ENCODE data around the gene HIP1R.

The HIP1R gene

DNA sequence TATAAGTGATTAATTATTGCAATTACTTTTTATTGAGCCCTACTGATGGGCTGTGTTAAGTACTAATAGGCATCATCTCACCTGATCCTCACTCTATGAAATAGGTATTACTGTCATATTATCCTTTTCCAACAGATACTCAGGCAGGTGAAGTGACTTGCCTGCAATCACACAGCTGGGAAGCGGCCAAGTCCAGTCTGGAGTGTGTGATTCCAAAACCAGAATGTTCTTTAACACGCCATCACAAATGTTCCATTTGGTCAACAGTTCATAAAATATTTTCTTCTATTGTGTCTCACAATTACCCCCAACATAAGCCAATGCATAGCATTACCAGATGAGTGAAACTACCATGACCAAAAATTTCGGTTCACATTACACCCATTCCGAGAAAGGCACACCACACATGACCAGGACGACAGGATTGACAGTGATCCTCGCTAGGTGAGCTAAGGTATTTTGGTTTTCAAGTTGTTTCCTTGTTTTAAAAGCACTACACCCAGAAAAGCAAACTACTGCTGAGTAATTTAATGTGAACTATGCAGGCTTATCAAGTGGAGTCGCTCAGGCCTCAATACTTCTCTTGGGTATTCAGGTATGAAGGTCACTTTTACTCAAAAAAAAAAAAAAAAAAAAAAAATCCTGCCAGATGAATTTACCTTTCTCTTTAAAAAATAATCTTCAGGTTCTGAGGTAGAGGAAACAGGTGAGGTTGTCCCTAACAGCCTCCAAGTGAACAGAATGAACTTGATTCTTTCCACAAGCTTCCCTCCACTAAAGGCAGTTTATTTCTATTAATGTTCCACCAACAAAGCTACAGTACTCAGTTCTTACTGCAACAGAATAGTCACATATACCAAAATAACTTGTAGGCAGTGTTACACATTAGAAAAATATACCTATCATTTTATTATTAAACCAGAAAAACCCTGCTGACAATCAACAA lies 58.2 kb downstream of the HIP1R start:
- peak overlapping the region; percentile 84 for H3K4me2 ChIP-seq (ENCODE audit: insufficient read depth, low read length)
- no peak overlapping the region for H3K4me3 ChIP-seq (ENCODE audit: low read depth in 1 of 2, low read length in 2 of 2)
- H3K4me1 ChIP-seq (ENCODE audit: insufficient read depth, low read length): peaks cover 93% of the 10 kb centered on the region
- peaks cover 21% of the 10 kb centered on the region for H4K20me1 ChIP-seq (ENCODE audit: insufficient read depth, low read length)
- H3K27me3 ChIP-seq (ENCODE audit: insufficient read depth, low read length, poor library complexity): no peaks in the 10 kb centered on the region
- H2AFZ ChIP-seq (ENCODE audit: low read depth, low read length): no peak overlapping the region
- H3K27ac ChIP-seq (ENCODE audit: low read length): no peak overlapping the region
- TF ChIP-seq EZH2 (IDR thresholded peaks at IDR 0.05; ENCODE audit: borderline replicate concordance, low read depth, low read length, severe bottlenecking): no peak
- TF ChIP-seq, protein P1, sequence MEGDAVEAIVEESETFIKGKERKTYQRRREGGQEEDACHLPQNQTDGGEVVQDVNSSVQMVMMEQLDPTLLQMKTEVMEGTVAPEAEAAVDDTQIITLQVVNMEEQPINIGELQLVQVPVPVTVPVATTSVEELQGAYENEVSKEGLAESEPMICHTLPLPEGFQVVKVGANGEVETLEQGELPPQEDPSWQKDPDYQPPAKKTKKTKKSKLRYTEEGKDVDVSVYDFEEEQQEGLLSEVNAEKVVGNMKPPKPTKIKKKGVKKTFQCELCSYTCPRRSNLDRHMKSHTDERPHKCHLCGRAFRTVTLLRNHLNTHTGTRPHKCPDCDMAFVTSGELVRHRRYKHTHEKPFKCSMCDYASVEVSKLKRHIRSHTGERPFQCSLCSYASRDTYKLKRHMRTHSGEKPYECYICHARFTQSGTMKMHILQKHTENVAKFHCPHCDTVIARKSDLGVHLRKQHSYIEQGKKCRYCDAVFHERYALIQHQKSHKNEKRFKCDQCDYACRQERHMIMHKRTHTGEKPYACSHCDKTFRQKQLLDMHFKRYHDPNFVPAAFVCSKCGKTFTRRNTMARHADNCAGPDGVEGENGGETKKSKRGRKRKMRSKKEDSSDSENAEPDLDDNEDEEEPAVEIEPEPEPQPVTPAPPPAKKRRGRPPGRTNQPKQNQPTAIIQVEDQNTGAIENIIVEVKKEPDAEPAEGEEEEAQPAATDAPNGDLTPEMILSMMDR (IDR thresholded peaks at IDR 0.05; ENCODE audit: borderline replicate concordance, extremely low read depth, low read length, poor library complexity, severe bottlenecking): no peak
- ATAC-seq (ENCODE audit: insufficient read depth, low read depth) (no peak), DNase-seq (no peak)
- H3K9me3 ChIP-seq (ENCODE audit: insufficient read depth, low read length, severe bottlenecking): no peaks in the 10 kb centered on the region
- peaks cover 5% of the 10 kb centered on the region; the same call in 1 of the 2 replicates for H3K36me3 ChIP-seq (ENCODE audit: insufficient read depth, low read length)
- peaks cover 81% of the 10 kb centered on the region for H3K79me2 ChIP-seq (ENCODE audit: insufficient read depth, low read length)
- H3K9ac ChIP-seq (ENCODE audit: low read depth, low read length): no peak overlapping the region

DNA sequence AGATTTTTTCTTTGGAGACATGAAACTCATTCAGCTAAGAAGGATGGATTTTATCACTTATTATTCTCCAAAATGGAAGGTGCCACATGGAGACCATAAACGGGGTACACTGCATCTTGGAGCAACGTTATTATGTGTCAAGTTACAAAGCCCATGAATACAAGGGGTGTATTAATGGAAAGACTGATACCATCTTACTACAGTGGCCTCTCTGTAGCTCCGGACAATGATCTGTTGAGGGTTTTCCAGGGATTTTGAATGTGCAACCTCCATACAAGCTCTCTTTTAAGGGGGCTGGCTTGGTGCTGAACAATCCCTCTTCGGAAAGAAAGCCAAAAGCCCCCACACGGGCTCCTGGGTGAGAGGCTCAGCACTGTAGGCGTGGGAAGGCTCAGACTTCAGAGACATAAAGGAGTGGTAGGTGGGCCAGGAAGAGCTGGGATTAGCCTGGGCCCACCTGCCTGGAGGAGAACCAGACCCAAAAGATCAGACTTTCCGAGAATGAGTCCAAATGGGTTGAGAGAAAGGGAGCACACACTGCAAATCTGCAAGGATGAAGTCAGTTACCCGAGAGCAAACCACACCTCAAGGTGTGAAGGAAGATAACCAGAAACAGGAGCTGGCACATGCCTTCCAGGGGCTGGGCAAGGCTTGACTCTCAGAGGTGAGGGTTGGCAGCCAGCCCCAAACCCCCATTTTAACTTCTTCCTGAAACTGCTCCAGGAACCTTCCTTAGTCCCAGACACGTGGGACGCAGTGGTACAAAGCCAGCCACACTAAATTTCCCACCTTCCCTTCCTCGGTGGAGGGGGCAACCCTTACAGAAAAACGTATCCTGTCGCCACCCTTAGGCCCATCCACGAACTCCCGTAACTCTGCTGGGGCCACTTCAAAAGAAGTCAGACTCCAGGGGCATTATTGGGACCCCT lies 59.2 kb downstream of the HIP1R start:
- no peak overlapping the region for H2AFZ ChIP-seq (ENCODE audit: low read depth, low read length)
- no peak for DNase-seq
- ATAC-seq (ENCODE audit: insufficient read depth, low read depth): no peak; the same call in 2 of the 3 replicates
- peak overlapping the region; percentile 66; the same call in 1 of the 2 replicates for H3K27ac ChIP-seq (ENCODE audit: low read length)
- no peaks in the 10 kb centered on the region for H3K27me3 ChIP-seq (ENCODE audit: insufficient read depth, low read length, poor library complexity)
- H3K36me3 ChIP-seq (ENCODE audit: insufficient read depth, low read length): peaks cover 5% of the 10 kb centered on the region; the same call in 1 of the 2 replicates
- TF ChIP-seq, protein P1 (IDR thresholded peaks at IDR 0.05; ENCODE audit: borderline replicate concordance, extremely low read depth, low read length, poor library complexity, severe bottlenecking): no peak
- no peak for TF ChIP-seq EZH2 (IDR thresholded peaks at IDR 0.05; ENCODE audit: borderline replicate concordance, low read depth, low read length, severe bottlenecking)
- H3K79me2 ChIP-seq (ENCODE audit: insufficient read depth, low read length): peaks cover 72% of the 10 kb centered on the region
- H3K9me3 ChIP-seq (ENCODE audit: insufficient read depth, low read length, severe bottlenecking): no peaks in the 10 kb centered on the region
- H3K9ac ChIP-seq (ENCODE audit: low read depth, low read length): peak overlapping the region; percentile 83
- H3K4me3 ChIP-seq (ENCODE audit: low read depth in 1 of 2, low read length in 2 of 2): peak overlapping the region; percentile 88 to 89; a peak in 3 of 4 replicates
- H3K4me2 ChIP-seq (ENCODE audit: insufficient read depth, low read length): peak overlapping the region; percentile 84
- H4K20me1 ChIP-seq (ENCODE audit: insufficient read depth, low read length): peaks cover 15% of the 10 kb centered on the region; the same call in 1 of the 2 replicates
- peaks cover 93% of the 10 kb centered on the region for H3K4me1 ChIP-seq (ENCODE audit: insufficient read depth, low read length)

DNA sequence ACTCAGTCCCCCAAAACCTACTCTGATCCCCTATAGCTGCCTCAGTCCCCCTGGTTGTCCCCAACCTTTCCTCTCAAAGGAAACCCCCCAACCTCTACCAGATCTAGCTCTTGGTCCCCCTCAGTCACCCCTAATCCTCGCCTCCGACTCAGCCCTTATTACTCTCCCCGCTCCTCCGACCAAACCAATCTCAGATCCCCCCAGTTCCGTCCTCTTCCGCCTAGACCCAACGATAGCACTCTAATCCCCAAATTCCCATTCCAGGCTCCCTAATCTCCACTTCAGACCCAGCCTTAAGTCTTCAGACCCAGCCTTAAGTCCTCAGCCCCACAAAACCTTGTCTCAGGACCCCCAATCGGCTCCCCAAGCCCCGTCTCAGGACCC lies 60.1 kb downstream of the HIP1R start:
- peak overlapping the region; percentile 83 for H3K9ac ChIP-seq (ENCODE audit: low read depth, low read length)
- peak overlapping the region; percentile 88 to 89 for H3K4me3 ChIP-seq (ENCODE audit: low read depth in 1 of 2, low read length in 2 of 2)
- H2AFZ ChIP-seq (ENCODE audit: low read depth, low read length): peak overlapping the region; percentile 86

More for the DNA sequence above, 60.1 kb downstream of the HIP1R start:
- ATAC-seq (ENCODE audit: insufficient read depth, low read depth): no peak
- peak overlapping the region; percentile 66 for H3K27ac ChIP-seq (ENCODE audit: low read length)
- H3K4me2 ChIP-seq (ENCODE audit: insufficient read depth, low read length): peak overlapping the region; percentile 84
- H3K4me1 ChIP-seq (ENCODE audit: insufficient read depth, low read length): peaks cover 88% of the 10 kb centered on the region
- H3K36me3 ChIP-seq (ENCODE audit: insufficient read depth, low read length): peaks cover 5% of the 10 kb centered on the region; the same call in 1 of the 2 replicates
- no peak for TF ChIP-seq EZH2 (IDR thresholded peaks at IDR 0.05; ENCODE audit: borderline replicate concordance, low read depth, low read length, severe bottlenecking)
- peaks cover 15% of the 10 kb centered on the region; the same call in 1 of the 2 replicates for H4K20me1 ChIP-seq (ENCODE audit: insufficient read depth, low read length)
- H3K9me3 ChIP-seq (ENCODE audit: insufficient read depth, low read length, severe bottlenecking): no peaks in the 10 kb centered on the region
- peaks cover 64% of the 10 kb centered on the region for H3K79me2 ChIP-seq (ENCODE audit: insufficient read depth, low read length)
- DNase-seq: no peak
- no peaks in the 10 kb centered on the region for H3K27me3 ChIP-seq (ENCODE audit: insufficient read depth, low read length, poor library complexity)

Data from DND-41 (cell line).